Astrocyte (in vitro differentiated cells and primary cell): Measurements from ENCODE around the gene KCND2.

Experiments used
- EZH2 ChIP-seq: IDR thresholded peaks from 2 replicates; pipeline ENCODE4 v1.6.1; 2012; ENCODE audit warnings: mild to moderate bottlenecking, low read length, inconsistent platforms; ENCODE audit not compliant: insufficient read depth
- TF ChIP-seq, protein P1 (sequence below): IDR thresholded peaks from 2 replicates; pipeline ENCODE4 v1.5.1; 2011; ENCODE audit warnings: low read depth, mild to moderate bottlenecking, inconsistent platforms, low read length, moderate library complexity; ENCODE audit not compliant: insufficient read depth

DNA sequence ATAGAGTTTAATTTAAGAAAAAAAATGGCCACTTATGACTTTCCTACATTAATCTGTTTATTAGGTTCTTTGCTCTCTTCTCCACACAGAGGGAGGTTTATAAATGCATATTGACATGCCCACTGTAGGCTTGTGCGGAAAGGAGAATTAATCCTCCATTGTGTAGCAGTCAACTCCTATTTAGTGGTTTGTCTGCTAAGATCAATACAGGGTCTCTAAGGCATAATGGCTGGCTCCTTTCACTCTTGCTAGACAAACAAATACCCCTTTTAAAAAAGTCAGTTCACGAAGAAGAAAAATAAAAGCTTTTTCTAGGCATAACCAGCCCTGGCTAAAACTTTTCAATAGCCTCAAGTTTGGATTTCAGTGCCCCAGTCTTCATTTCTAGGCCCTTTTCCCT is 443.3 kb downstream of the KCND2 start:
- TF ChIP-seq, protein P1, sequence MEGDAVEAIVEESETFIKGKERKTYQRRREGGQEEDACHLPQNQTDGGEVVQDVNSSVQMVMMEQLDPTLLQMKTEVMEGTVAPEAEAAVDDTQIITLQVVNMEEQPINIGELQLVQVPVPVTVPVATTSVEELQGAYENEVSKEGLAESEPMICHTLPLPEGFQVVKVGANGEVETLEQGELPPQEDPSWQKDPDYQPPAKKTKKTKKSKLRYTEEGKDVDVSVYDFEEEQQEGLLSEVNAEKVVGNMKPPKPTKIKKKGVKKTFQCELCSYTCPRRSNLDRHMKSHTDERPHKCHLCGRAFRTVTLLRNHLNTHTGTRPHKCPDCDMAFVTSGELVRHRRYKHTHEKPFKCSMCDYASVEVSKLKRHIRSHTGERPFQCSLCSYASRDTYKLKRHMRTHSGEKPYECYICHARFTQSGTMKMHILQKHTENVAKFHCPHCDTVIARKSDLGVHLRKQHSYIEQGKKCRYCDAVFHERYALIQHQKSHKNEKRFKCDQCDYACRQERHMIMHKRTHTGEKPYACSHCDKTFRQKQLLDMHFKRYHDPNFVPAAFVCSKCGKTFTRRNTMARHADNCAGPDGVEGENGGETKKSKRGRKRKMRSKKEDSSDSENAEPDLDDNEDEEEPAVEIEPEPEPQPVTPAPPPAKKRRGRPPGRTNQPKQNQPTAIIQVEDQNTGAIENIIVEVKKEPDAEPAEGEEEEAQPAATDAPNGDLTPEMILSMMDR = no peak
- no peak for TF ChIP-seq EZH2
